HepG2 (cell line): ENCODE data around the gene ETV6. TPM values are rescaled to one million over a fixed set of nuclear protein-coding genes. Genes with fewer than 3 reads are reported as not detected.

Experiments
- AFF4 ChIP-seq: sonication (generic); formaldehyde crosslinking; IDR thresholded peaks from 2 replicates; pipeline ENCODE4 v1.4.0; 2020; ENCODE audit warnings: missing genetic modification reagents
- ARID5B ChIP-seq: IDR thresholded peaks from 2 replicates; pipeline ENCODE4 v1.4.0; 2020; ENCODE audit warnings: mild to moderate bottlenecking, missing genetic modification reagents
- DNMT1 ChIP-seq: sonication (generic); formaldehyde crosslinking; IDR thresholded peaks from 2 replicates; pipeline ENCODE4 v1.5.1; 2020; ENCODE audit warnings: mild to moderate bottlenecking, missing genetic modification reagents
- EED ChIP-seq: sonication (generic); formaldehyde crosslinking; IDR thresholded peaks from 2 replicates; pipeline ENCODE4 v1.5.0; 2020; ENCODE audit warnings: mild to moderate bottlenecking, missing genetic modification reagents
- ELF1 ChIP-seq: sonication (generic); formaldehyde crosslinking; IDR thresholded peaks from 2 replicates; pipeline ENCODE4 v1.4.0; 2020; ENCODE audit warnings: missing genetic modification reagents
- HNF4A ChIP-seq: sonication (generic); formaldehyde crosslinking; IDR thresholded peaks from 2 replicates; pipeline ENCODE4 v1.4.0; 2020; ENCODE audit warnings: missing genetic modification reagents
- MAFF ChIP-seq: IDR thresholded peaks from 2 replicates; pipeline ENCODE4 v1.6.1; 2011; ENCODE audit warnings: low read depth, low read length, improper control_type of control experiment
- PHF21A ChIP-seq: sonication (generic); formaldehyde crosslinking; IDR thresholded peaks from 2 replicates; pipeline ENCODE4 v1.5.0; 2020; ENCODE audit warnings: mild to moderate bottlenecking, missing genetic modification reagents
- RAD51 ChIP-seq: fragments of 450-650 bp; IDR thresholded peaks from 2 replicates; pipeline ENCODE4 v1.6.1; 2016; ENCODE audit warnings: borderline replicate concordance
- SNAPC2 ChIP-seq: sonication (generic); formaldehyde crosslinking; IDR thresholded peaks from 2 replicates; pipeline ENCODE4 v1.8.1; 2022; ENCODE audit warnings: mild to moderate bottlenecking, missing genetic modification reagents
- SRSF4 ChIP-seq: fragments of 200-400 bp; formaldehyde crosslinking; IDR thresholded peaks from one replicate; pipeline ENCODE4 v1.6.1; 2018; ENCODE audit warnings: mild to moderate bottlenecking, low read depth, low read length, moderate library complexity; ENCODE audit not compliant: poor library complexity, severe bottlenecking
- TP53 ChIP-seq: sonication (generic); formaldehyde crosslinking; conservative IDR thresholded peaks from 2 replicates; pipeline ENCODE4 v1.4.0; 2020; ENCODE audit warnings: missing genetic modification reagents
- ZBTB37 ChIP-seq: sonication (generic); formaldehyde crosslinking; IDR thresholded peaks from 2 replicates; pipeline ENCODE4 v1.4.0; 2020; ENCODE audit warnings: mild to moderate bottlenecking, missing genetic modification reagents
- ZBTB7B ChIP-seq: sonication (generic); formaldehyde crosslinking; IDR thresholded peaks from 2 replicates; pipeline ENCODE4 v1.4.0; 2020; ENCODE audit warnings: missing genetic modification reagents
- ZNF468 ChIP-seq: sonication (generic); formaldehyde crosslinking; IDR thresholded peaks from 2 replicates; pipeline ENCODE4 v1.8.0; 2022; ENCODE audit warnings: mild to moderate bottlenecking, moderate library complexity, missing genetic modification reagents
- ZNF710 ChIP-seq: sonication (generic); formaldehyde crosslinking; IDR thresholded peaks from 2 replicates; pipeline ENCODE4 v1.5.0; 2020; ENCODE audit warnings: mild to moderate bottlenecking, missing genetic modification reagents, borderline replicate concordance
- ZNF883 ChIP-seq: sonication (generic); formaldehyde crosslinking; IDR thresholded peaks from 2 replicates; pipeline ENCODE4 v1.5.1; 2020; ENCODE audit warnings: mild to moderate bottlenecking, missing genetic modification reagents; ENCODE audit errors: not compliant biosample characterization
- polyA plus RNA-seq, 8 experiments: library from polyadenylated mRNA; depleted of rRNA in 3 of 8; stranded (reverse) in 7 of 8; unstranded in 1 of 8; fragments of >200 nt; fragmentation: Illumina TruSeq in 4 of 8; extraction: Trizol in 4 of 8; gene quantifications; 2 replicates each; pipeline versions ENCODE4 v1.2.1 to v1.2.3, GENCODE V29; 2011 to 2016; ENCODE audit warnings: low read depth in 4 of 8, missing spikeins in 1 of 8, mixed read lengths in 1 of 8; ENCODE audit not compliant: insufficient read depth in 1 of 8
- total RNA-seq, 5 experiments: library from RNA; depleted of rRNA; stranded (reverse); fragments of >200 nt; fragmentation: Illumina TruSeq; extraction: Trizol; gene quantifications; 2 replicates each; pipeline ENCODE4 v1.2.3, GENCODE V29; 2016; ENCODE audit warnings: low read depth in 1 of 5

Gene ETV6
- total and polyA plus RNA-seq, 2 of the 13 experiments (the other 11 are each of a cell fraction or from before 2014, with no cell fraction given) = 2.2 to 3.0 TPM

- TF ChIP-seq EED = no peak
- peak; percentile 86 for TF ChIP-seq ARID5B
- no peak for TF ChIP-seq ZNF710 (CRISPR knock-in tag)
- no peak for TF ChIP-seq SRSF4
- TF ChIP-seq RAD51 = no peak
- TF ChIP-seq DNMT1 (CRISPR knock-in tag) = no peak
- no peak for TF ChIP-seq MAFF
- TF ChIP-seq ZBTB37 (CRISPR knock-in tag) = peak; percentile 75
- no peak for TF ChIP-seq ZNF468
- TF ChIP-seq SNAPC2 = no peak
- no peak for TF ChIP-seq AFF4 (CRISPR knock-in tag)
- TF ChIP-seq TP53 (CRISPR knock-in tag) = no peak
- peak; percentile 76; the same call in 1 of the 2 replicates for TF ChIP-seq ZBTB7B (CRISPR knock-in tag)
- TF ChIP-seq ZNF883 (CRISPR knock-in tag) = no peak
- TF ChIP-seq HNF4A (CRISPR knock-in tag) = peak; percentile 55; the same call in 1 of the 2 replicates
- TF ChIP-seq PHF21A = peak; percentile 60; the same call in 1 of the 2 replicates
- peak; percentile 33; the same call in 1 of the 2 replicates for TF ChIP-seq ELF1
Measured at GRCh38 chr12:11710906-11711305, 61.4 kb downstream of the ETV6 start (continued).
